ENCODE measurements around the gene GJB5. TPM values are rescaled to one million over a fixed set of nuclear protein-coding genes. Genes with fewer than 3 reads are reported as not detected.
"Not testable (repeated sequence)": the region's sequence is repeated elsewhere in the genome, so short reads cannot be mapped to it uniquely, and the experiment has no call there.

GJB5 gene
- total RNA-seq, 1 donor from 2014 or later: 6.2 TPM

- DNase-seq (ENCODE audit: low spot score): no peak
Measured at GRCh38 chr1:34745666-34746065, 9.2 kb upstream of the GJB5 start.

GRCh38 chr1:34746101-34746500 lies 8.7 kb upstream of the GJB5 start:
- DNase-seq (ENCODE audit: low spot score): no peak

GRCh38 chr1:34746785-34747637 lies 7.8 kb upstream of the GJB5 start:
- DNase-seq (ENCODE audit: low spot score): no peak

GRCh38 chr1:34747638-34747941 lies 7.3 kb upstream of the GJB5 start:
- no peak for DNase-seq (ENCODE audit: low spot score)

GRCh38 chr1:34749992-34750391 lies 4.9 kb upstream of the GJB5 start:
- no peak for DNase-seq (ENCODE audit: low spot score)

GRCh38 chr1:34750610-34751009 lies 4.2 kb upstream of the GJB5 start:
- peak; percentile 27 for DNase-seq (ENCODE audit: low spot score)

GRCh38 chr1:34753163-34753562 lies 1.7 kb upstream of the GJB5 start:
- DNase-seq (ENCODE audit: low spot score): no peak

- no peak for DNase-seq (ENCODE audit: low spot score)
Measured at GRCh38 chr1:34755961-34756360, 1.1 kb downstream of the GJB5 start.

GRCh38 chr1:34757386-34757785 lies 2.5 kb downstream of the GJB5 start:
- DNase-seq (ENCODE audit: low spot score): no peak

- DNase-seq (ENCODE audit: low spot score): no peak
Measured at GRCh38 chr1:34758751-34759150, 3.9 kb downstream of the GJB5 start.

- DNase-seq (ENCODE audit: low spot score): peak; percentile 86
Measured at GRCh38 chr1:34759503-34760357, 4.9 kb downstream of the GJB5 start, which contains the start of gene GJB4. Gene GJB4 (plus strand): TSS chr1:34759740. CDS start chr1:34761255, 1,515 bp downstream.

GRCh38 chr1:34761176-34761761 lies 6.4 kb downstream of the GJB5 start:
- DNase-seq (ENCODE audit: low spot score): no peak

- DNase-seq (ENCODE audit: low spot score): no peak
Measured at GRCh38 chr1:34761776-34762307, 7.0 kb downstream of the GJB5 start.

GRCh38 chr1:34762474-34763141 lies 7.8 kb downstream of the GJB5 start:
- DNase-seq (ENCODE audit: low spot score): no peak

- DNase-seq (ENCODE audit: low spot score): peak; percentile 51
Measured at GRCh38 chr1:34763142-34763781, 8.4 kb downstream of the GJB5 start.

GRCh38 chr1:34768856-34769255 lies 14.0 kb downstream of the GJB5 start:
- no peak for DNase-seq (ENCODE audit: low spot score)

- no peak for DNase-seq (ENCODE audit: low spot score)
Measured at GRCh38 chr1:34770891-34771504, 16.2 kb downstream of the GJB5 start.

- no peak for DNase-seq (ENCODE audit: low spot score)
Measured at GRCh38 chr1:34771573-34772371, 16.9 kb downstream of the GJB5 start.

- not testable (repeated sequence) for DNase-seq (ENCODE audit: low spot score)
Measured at GRCh38 chr1:34773114-34773513, 18.3 kb downstream of the GJB5 start.

GRCh38 chr1:34774957-34775356 lies 20.1 kb downstream of the GJB5 start:
- DNase-seq (ENCODE audit: low spot score): no peak
